Measurements from ENCODE around the gene HTR4. TPM values are rescaled to one million over a fixed set of nuclear protein-coding genes. Genes with fewer than 3 reads are reported as not detected.

Gene HTR4
- total and polyA plus RNA-seq, 2 of the 4 experiments (the other 2 are of a cell fraction) = not detected

- Histone ChIP-seq H3K14ac (replicated peaks; ENCODE audit: low read depth, low read length) (no peak overlapping the region), H3K23ac (ENCODE audit: low read depth, low read length) (no peak overlapping the region), H3K4me2 (ENCODE audit: low read depth, low read length) (no peak overlapping the region), H4K91ac (ENCODE audit: insufficient read depth, low read depth, low read length) (no peak overlapping the region), H3K9ac (ENCODE audit: low read depth, low read length) (no peak overlapping the region), H3K27me3 (ENCODE audit: control insufficient read depth, insufficient read depth, low read length) (0 out of 2 replicates have a peak, but pooled peaks cover 1% of the 10 kb centered on the region), H2AFZ (replicated peaks; ENCODE audit: low read length, poor library complexity) (no peak overlapping the region), H3K9me1 (ENCODE audit: insufficient read depth, low read length) (no peaks in the 10 kb centered on the region), H2BK120ac (ENCODE audit: low read depth, low read length) (no peak overlapping the region), H4K5ac (ENCODE audit: low read depth, low read length) (no peak overlapping the region), H3K4ac (ENCODE audit: low read depth, low read length) (no peak overlapping the region), H2BK5ac (ENCODE audit: low read depth, low read length, poor library complexity, severe bottlenecking) (no peak overlapping the region), H2BK15ac (ENCODE audit: low read depth, low read length) (no peak overlapping the region), H4K20me1 (ENCODE audit: insufficient read depth, low read length) (no peaks in the 10 kb centered on the region), H3K27ac (ENCODE audit: insufficient read depth, low read length) (no peak overlapping the region), H4K8ac (ENCODE audit: low read depth in 2 of 2, low read length in 2 of 2) (no peak overlapping the region), H2AK5ac (ENCODE audit: low read depth, low read length) (no peak overlapping the region), H2BK20ac (ENCODE audit: low read depth, low read length) (no peak overlapping the region), H3K4me1 (ENCODE audit: control insufficient read depth, insufficient read depth, low read length) (no peaks in the 10 kb centered on the region), H3K9me3 (ENCODE audit: control insufficient read depth, insufficient read depth, low read length) (no peaks in the 10 kb centered on the region), H3K36me3 (ENCODE audit: control insufficient read depth, insufficient read depth, low read length) (no peaks in the 10 kb centered on the region), H3K56ac (ENCODE audit: extremely low read depth, insufficient read depth, low read length) (no peak overlapping the region), H3K18ac (ENCODE audit: low read depth, low read length) (no peak overlapping the region), H2AK9ac (replicated peaks; ENCODE audit: low read depth, low read length, poor library complexity) (no peak overlapping the region), H3K79me1 (ENCODE audit: low read depth in 1 of 2, low read length in 2 of 2) (no peaks in the 10 kb centered on the region), H3K4me3 (ENCODE audit: insufficient read depth, low read depth, low read length) (no peak overlapping the region)
- TF ChIP-seq CEBPB (IDR thresholded peaks at IDR 0.05; ENCODE audit: low read depth, low read length) = no peak
- TF ChIP-seq RFX5 (IDR thresholded peaks at IDR 0.05; ENCODE audit: low read depth, low read length) = no peak
- TF ChIP-seq CHD1 (IDR thresholded peaks at IDR 0.05; ENCODE audit: low read depth, low read length) = no peak
- TF ChIP-seq BHLHE40 (IDR thresholded peaks at IDR 0.05; ENCODE audit: low read depth, low read length) = no peak
- TF ChIP-seq CTCF (conservative IDR thresholded peaks at IDR 0.05; ENCODE audit: low read depth, low read length) = no peak
- no peak for TF ChIP-seq MAZ (IDR thresholded peaks at IDR 0.05; ENCODE audit: borderline replicate concordance, low read depth, low read length)
- no peak for TF ChIP-seq FOS (IDR thresholded peaks at IDR 0.05; ENCODE audit: low read depth, low read length)
- no peak for TF ChIP-seq MAFK (IDR thresholded peaks at IDR 0.05; ENCODE audit: low read depth, low read length)
- no peak for TF ChIP-seq POLR2A (IDR thresholded peaks at IDR 0.05; ENCODE audit: low read depth, low read length)
- TF ChIP-seq NFE2L2 (IDR thresholded peaks at IDR 0.05; ENCODE audit: low read depth, low read length) = no peak
- TF ChIP-seq USF2 (IDR thresholded peaks at IDR 0.05; ENCODE audit: low read depth, low read length) = no peak
- TF ChIP-seq SMC3 (IDR thresholded peaks at IDR 0.05; ENCODE audit: low read depth, low read length) = no peak
- CTCF ChIA-PET = interaction anchor here (0.7 kb wide), 1 partner anchor 8 kb away, joined by 3 read pairs; no protein-coding TSS in a partner anchor
- intact Hi-C loops (cut with micrococcal nuclease) (no loop called here), dilution Hi-C loops (cut with HindIII; ENCODE audit: low sequenced_read_pairs, unreplicated experiment) (no loop called here), in situ Hi-C loops (cut with MboI; ENCODE audit: low sequenced_read_pairs) (no loop called here)
- DNase-seq (no peak), ATAC-seq (ENCODE audit: low read depth) (no peak)
- POLR2A ChIA-PET (ENCODE audit: unreplicated experiment) = interaction anchor here (0.6 kb wide), 1 partner anchor 456 kb away, joined by 3 read pairs; no protein-coding TSS in a partner anchor
- no CpG with 5 or more reads among the region's 3 CpGs for WGBS, 2 experiments (ENCODE audit: extremely low coverage in 2 of 2, insufficient read length in 1 of 2)
- no TSS peak for BruUV-seq (replicated peaks)
These were observed 92.5 kb downstream of the HTR4 start for GRCh38 chr5:148561801-148562311.

All from IMR-90 (cell line).